GM10266 (cell line): Measurements from ENCODE around the gene KIAA0232.

Experiments
- DNase-seq: peaks from one replicate; pipeline ENCODE4 v3.0.0; 2012; ENCODE audit errors: extremely low spot score
- CTCF ChIP-seq: IDR thresholded peaks from 2 replicates; pipeline ENCODE4 v1.5.1; 2012; ENCODE audit warnings: mild to moderate bottlenecking, low read depth; ENCODE audit not compliant: control insufficient read depth, insufficient read depth; ENCODE audit errors: missing control alignments

Gene KIAA0232

GRCh38 chr4:6742989-6743388 is 39.5 kb upstream of the KIAA0232 start:
- TF ChIP-seq CTCF: no peak

GRCh38 chr4:6746721-6747293 is 35.7 kb upstream of the KIAA0232 start:
- no peak for TF ChIP-seq CTCF
- DNase-seq: no peak

More at GRCh38 chr4:6742989-6743388, 39.5 kb upstream of the KIAA0232 start:
- no peak for DNase-seq

GRCh38 chr4:6747294-6748051 is 35.1 kb upstream of the KIAA0232 start:
- DNase-seq: no peak
- TF ChIP-seq CTCF: no peak

GRCh38 chr4:6748286-6748685 is 34.2 kb upstream of the KIAA0232 start:
- no peak for TF ChIP-seq CTCF
- no peak for DNase-seq

- DNase-seq: no peak
- TF ChIP-seq CTCF: no peak
Measured at GRCh38 chr4:6749340-6750171, 33.0 kb upstream of the KIAA0232 start.

GRCh38 chr4:6750286-6751221 is 32.0 kb upstream of the KIAA0232 start:
- no peak for TF ChIP-seq CTCF

More at GRCh38 chr4:6750286-6751221, 32.0 kb upstream of the KIAA0232 start:
- DNase-seq: no peak
